ENCODE data around the gene AZIN2. TPM values are rescaled to one million over a fixed set of nuclear protein-coding genes. Genes with fewer than 3 reads are reported as not detected.
"Not testable (repeated sequence)": the region's sequence is repeated elsewhere in the genome, so short reads cannot be mapped to it uniquely, and the experiment has no call there.

The AZIN2 gene
- total RNA-seq, 3 donors from 2014 or later, result 1.9 to 11.8 (median 7.9) TPM

GRCh38 chr1:33045246-33045645 is 35.7 kb upstream of the AZIN2 start:
- TF ChIP-seq POLR2AphosphoS5 (IDR thresholded peaks at IDR 0.05) (no peak), CTCF (IDR thresholded peaks at IDR 0.05) (no peak), POLR2A (IDR thresholded peaks at IDR 0.05) (no peak)
- Histone ChIP-seq H3K36me3 (no peaks in the 10 kb centered on the region), H3K4me3 (no peak overlapping the region), H3K9me3 (no peaks in the 10 kb centered on the region), H3K27ac (no peak overlapping the region), H3K4me1 (no peaks in the 10 kb centered on the region), H3K27me3 (no peaks in the 10 kb centered on the region)
- no peak for DNase-seq (ENCODE audit: low spot score in 2 of 2)
- intact Hi-C loops (cut with DNase I; ENCODE audit: low total_unique reads), result no loop called here

GRCh38 chr1:33045814-33046213 is 35.1 kb upstream of the AZIN2 start:
- no peaks in the 10 kb centered on the region for H3K27me3 ChIP-seq
- intact Hi-C loops (cut with DNase I; ENCODE audit: low total_unique reads), result no loop called here

GRCh38 chr1:33046234-33046633 is 34.7 kb upstream of the AZIN2 start:
- intact Hi-C loops (cut with DNase I; ENCODE audit: low total_unique reads); H3K27me3 ChIP-seq; H3K4me3 ChIP-seq; H3K27ac ChIP-seq; H3K4me1 ChIP-seq; DNase-seq (ENCODE audit: low spot score in 2 of 2); H3K9me3 ChIP-seq; H3K36me3 ChIP-seq: not testable (repeated sequence)

More at GRCh38 chr1:33045814-33046213, 35.1 kb upstream of the AZIN2 start:
- H3K9me3 ChIP-seq, result no peaks in the 10 kb centered on the region
- H3K4me3 ChIP-seq, result no peak overlapping the region
- no peak overlapping the region for H3K27ac ChIP-seq
- H3K36me3 ChIP-seq, result no peaks in the 10 kb centered on the region
- TF ChIP-seq POLR2AphosphoS5 (IDR thresholded peaks at IDR 0.05), result no peak
- TF ChIP-seq CTCF (IDR thresholded peaks at IDR 0.05), result no peak
- TF ChIP-seq POLR2A (IDR thresholded peaks at IDR 0.05), result no peak
- H3K4me1 ChIP-seq, result no peaks in the 10 kb centered on the region
- DNase-seq (ENCODE audit: low spot score in 2 of 2), result no peak

GRCh38 chr1:33047290-33047689 is 33.7 kb upstream of the AZIN2 start:
- Histone ChIP-seq H3K27me3 (no peaks in the 10 kb centered on the region), H3K4me1 (no peaks in the 10 kb centered on the region), H3K27ac (no peak overlapping the region), H3K36me3 (no peaks in the 10 kb centered on the region), H3K9me3 (no peaks in the 10 kb centered on the region), H3K4me3 (no peak overlapping the region)
- DNase-seq (ENCODE audit: low spot score in 2 of 2), result no peak
- intact Hi-C loops (cut with DNase I; ENCODE audit: low total_unique reads), result no loop called here
- TF ChIP-seq POLR2A (IDR thresholded peaks at IDR 0.05), result no peak
- TF ChIP-seq POLR2AphosphoS5 (IDR thresholded peaks at IDR 0.05), result no peak
- no peak for TF ChIP-seq CTCF (IDR thresholded peaks at IDR 0.05)

- Histone ChIP-seq H3K27ac (peak overlapping the region; percentile 5 to 8), H3K9me3 (no peaks in the 10 kb centered on the region), H3K4me3 (no peak overlapping the region), H3K27me3 (no peaks in the 10 kb centered on the region), H3K36me3 (no peaks in the 10 kb centered on the region), H3K4me1 (no peaks in the 10 kb centered on the region)
- DNase-seq (ENCODE audit: low spot score in 2 of 2), result no peak
- intact Hi-C loops (cut with DNase I; ENCODE audit: low total_unique reads), result no loop called here
- TF ChIP-seq CTCF (IDR thresholded peaks at IDR 0.05), result no peak
- no peak for TF ChIP-seq POLR2AphosphoS5 (IDR thresholded peaks at IDR 0.05)
- no peak for TF ChIP-seq POLR2A (IDR thresholded peaks at IDR 0.05)
Observed at GRCh38 chr1:33047839-33048305, 33.1 kb upstream of the AZIN2 start.

GRCh38 chr1:33048426-33048825 is 32.5 kb upstream of the AZIN2 start:
- Histone ChIP-seq H3K27ac (no peak overlapping the region), H3K36me3 (no peaks in the 10 kb centered on the region), H3K4me1 (no peaks in the 10 kb centered on the region), H3K27me3 (no peaks in the 10 kb centered on the region), H3K9me3 (no peaks in the 10 kb centered on the region), H3K4me3 (no peak overlapping the region)
- no peak for DNase-seq (ENCODE audit: low spot score in 2 of 2)
- intact Hi-C loops (cut with DNase I; ENCODE audit: low total_unique reads), result no loop called here
- no peak for TF ChIP-seq CTCF (IDR thresholded peaks at IDR 0.05)
